OCI-LY1 (cell line): ENCODE measurements around the gene TRIP6.
"Not testable (repeated sequence)": the region's sequence is repeated elsewhere in the genome, so short reads cannot be mapped to it uniquely, and the experiment has no call there.

Experiments
- H2AFZ ChIP-seq: fragments of 200-600 bp; sonication (generic), shearing (Covaris generic); 2 replicates; pipeline ENCODE4 v1.6.0; 2014; ENCODE audit warnings: antibody characterized with exemption, mild to moderate bottlenecking, low read length
- H3F3A ChIP-seq: fragments of 200-600 bp; sonication (generic), shearing (Covaris generic); 2 replicates; pipeline ENCODE4 v1.6.0; 2014; ENCODE audit warnings: mild to moderate bottlenecking, antibody characterized with exemption, low read length, moderate library complexity; ENCODE audit not compliant: insufficient read depth
- H3K27ac ChIP-seq: fragments of 200-600 bp; sonication (generic); 2 replicates; pipeline ENCODE4 v1.5.1; 2014; ENCODE audit warnings: low read length, mixed run types, mild to moderate bottlenecking, low read depth; ENCODE audit not compliant: poor library complexity, severe bottlenecking
- H3K27me3 ChIP-seq: fragments of 200-600 bp; sonication (generic); 2 replicates; pipeline ENCODE4 v1.6.0; 2014; ENCODE audit warnings: antibody characterized with exemption, mild to moderate bottlenecking, low read length, moderate library complexity; ENCODE audit not compliant: insufficient read depth
- H3K36me3 ChIP-seq: fragments of 200-600 bp; sonication (generic); 2 replicates; pipeline ENCODE4 v1.6.1; 2014; ENCODE audit warnings: mild to moderate bottlenecking, antibody characterized with exemption, low read length, moderate library complexity, mixed read lengths; ENCODE audit not compliant: insufficient read depth
- H3K4me1 ChIP-seq: fragments of 200-600 bp; sonication (generic); 2 replicates; pipeline ENCODE4 v1.5.1; 2014; ENCODE audit warnings: mild to moderate bottlenecking, low read length, moderate library complexity; ENCODE audit not compliant: insufficient read depth, severe bottlenecking
- H3K4me2 ChIP-seq: fragments of 200-600 bp; sonication (generic), shearing (Covaris generic); 2 replicates; pipeline ENCODE4 v1.6.1; 2014; ENCODE audit warnings: low read length
- H3K4me3 ChIP-seq: fragments of 200-600 bp; sonication (generic); 2 replicates; pipeline ENCODE4 v1.5.1; 2014; ENCODE audit warnings: low read length, low read depth, mild to moderate bottlenecking, mixed read lengths; ENCODE audit not compliant: poor library complexity, severe bottlenecking
- H3K79me2 ChIP-seq: fragments of 200-600 bp; shearing (Covaris generic); 2 replicates; pipeline ENCODE4 v1.6.1; 2016; ENCODE audit warnings: mixed run types, low read length, mixed read lengths; ENCODE audit not compliant: insufficient read depth
- H3K9ac ChIP-seq: fragments of 200-600 bp; sonication (generic), shearing (Covaris generic); 2 replicates; pipeline ENCODE4 v1.6.1; 2014; ENCODE audit warnings: mild to moderate bottlenecking, low read length, mixed read lengths
- H3K9me2 ChIP-seq: fragments of 200-600 bp; sonication (generic), shearing (Covaris generic); 2 replicates; pipeline ENCODE4 v1.6.1; 2014; ENCODE audit warnings: low read depth, mild to moderate bottlenecking, low read length, mixed read lengths
- H3K9me3 ChIP-seq: fragments of 200-600 bp; shearing (Covaris generic); 2 replicates; pipeline ENCODE4 v1.6.1; 2014; ENCODE audit warnings: low read length, mixed read lengths
- H4K20me1 ChIP-seq: fragments of 200-600 bp; sonication (generic), shearing (Covaris generic); 2 replicates; pipeline ENCODE4 v1.6.0; 2016; ENCODE audit warnings: mild to moderate bottlenecking, low read length; ENCODE audit not compliant: insufficient read depth
- EZH2 ChIP-seq: fragments of 200-600 bp; sonication (generic), shearing (Covaris generic); IDR thresholded peaks from 2 replicates; pipeline ENCODE4 v1.8.0; 2017; ENCODE audit warnings: borderline replicate concordance, mixed run types, mild to moderate bottlenecking, antibody characterized with exemption, low read length, moderate library complexity, mixed read lengths
- TF ChIP-seq, protein P1 (sequence below): fragments of 200-600 bp; sonication (generic), shearing (Covaris generic); IDR thresholded peaks from 2 replicates; pipeline ENCODE4 v1.5.1; 2017; ENCODE audit warnings: mild to moderate bottlenecking, antibody characterized with exemption, low read length, moderate library complexity, mixed read lengths

The TRIP6 gene

DNA sequence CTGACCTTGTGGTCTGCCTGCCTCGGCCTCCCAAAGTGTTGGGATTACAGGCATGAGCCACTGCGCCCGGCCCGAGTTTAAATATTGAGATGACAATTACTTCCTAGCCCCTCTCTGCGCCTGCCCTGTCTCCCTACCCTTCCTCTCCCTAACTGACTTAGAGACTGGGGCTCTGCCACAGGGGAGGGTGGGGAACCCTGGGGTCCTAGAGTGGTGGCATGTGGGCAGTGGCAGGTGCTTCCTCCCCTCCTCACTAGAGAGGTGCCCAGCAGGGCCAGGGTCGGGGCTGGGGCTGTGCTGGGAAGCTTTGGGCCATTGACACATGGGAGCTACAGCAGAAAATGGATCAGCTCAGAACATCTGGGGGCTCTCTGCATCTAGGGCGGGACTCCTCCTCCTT is 35.5 kb downstream of the TRIP6 start:
- TF ChIP-seq, protein P1, sequence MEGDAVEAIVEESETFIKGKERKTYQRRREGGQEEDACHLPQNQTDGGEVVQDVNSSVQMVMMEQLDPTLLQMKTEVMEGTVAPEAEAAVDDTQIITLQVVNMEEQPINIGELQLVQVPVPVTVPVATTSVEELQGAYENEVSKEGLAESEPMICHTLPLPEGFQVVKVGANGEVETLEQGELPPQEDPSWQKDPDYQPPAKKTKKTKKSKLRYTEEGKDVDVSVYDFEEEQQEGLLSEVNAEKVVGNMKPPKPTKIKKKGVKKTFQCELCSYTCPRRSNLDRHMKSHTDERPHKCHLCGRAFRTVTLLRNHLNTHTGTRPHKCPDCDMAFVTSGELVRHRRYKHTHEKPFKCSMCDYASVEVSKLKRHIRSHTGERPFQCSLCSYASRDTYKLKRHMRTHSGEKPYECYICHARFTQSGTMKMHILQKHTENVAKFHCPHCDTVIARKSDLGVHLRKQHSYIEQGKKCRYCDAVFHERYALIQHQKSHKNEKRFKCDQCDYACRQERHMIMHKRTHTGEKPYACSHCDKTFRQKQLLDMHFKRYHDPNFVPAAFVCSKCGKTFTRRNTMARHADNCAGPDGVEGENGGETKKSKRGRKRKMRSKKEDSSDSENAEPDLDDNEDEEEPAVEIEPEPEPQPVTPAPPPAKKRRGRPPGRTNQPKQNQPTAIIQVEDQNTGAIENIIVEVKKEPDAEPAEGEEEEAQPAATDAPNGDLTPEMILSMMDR: no peak
- no peak for TF ChIP-seq EZH2
- no peaks in the 10 kb centered on the region for H4K20me1 ChIP-seq
- H3K36me3 ChIP-seq: no peaks in the 10 kb centered on the region
- H3K9me3 ChIP-seq: 0 out of 2 replicates have a peak, but pooled peaks cover 3% of the 10 kb centered on the region
- H3K9ac ChIP-seq: no peak overlapping the region
- no peaks in the 10 kb centered on the region for H3F3A ChIP-seq
- H3K27me3 ChIP-seq: peaks cover 5% of the 10 kb centered on the region
- no peak overlapping the region for H3K4me3 ChIP-seq
- no peak overlapping the region for H3K4me2 ChIP-seq
- H3K9me2 ChIP-seq: no peaks in the 10 kb centered on the region
- H3K79me2 ChIP-seq: no peaks in the 10 kb centered on the region
- H3K27ac ChIP-seq: no peak overlapping the region
- H3K4me1 ChIP-seq: no peaks in the 10 kb centered on the region
- no peak overlapping the region for H2AFZ ChIP-seq

DNA sequence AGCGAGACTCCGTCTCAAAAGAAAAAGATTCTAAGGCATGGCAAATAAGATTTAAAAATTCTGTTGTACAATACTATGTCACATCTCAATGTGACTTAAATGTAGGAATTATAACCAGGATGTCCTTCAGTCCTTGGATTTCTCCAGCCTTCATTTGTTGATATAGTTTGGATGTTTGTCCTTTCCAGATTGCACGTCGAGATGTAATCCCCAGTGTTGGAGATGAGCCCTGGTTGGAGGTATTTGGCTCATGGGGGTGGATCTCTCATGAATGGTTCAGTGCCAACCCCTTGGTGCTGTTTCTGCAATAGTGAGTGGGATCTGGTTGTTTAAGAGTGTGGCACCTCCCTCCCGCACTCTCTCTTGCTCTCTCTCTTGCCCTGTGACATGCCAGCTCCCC is 41.3 kb downstream of the TRIP6 start:
- H3K4me3 ChIP-seq: no peak overlapping the region
- TF ChIP-seq, protein P1: no peak
- TF ChIP-seq EZH2: no peak
- no peaks in the 10 kb centered on the region for H3K4me1 ChIP-seq
- no peak overlapping the region for H3K27ac ChIP-seq
- no peaks in the 10 kb centered on the region for H3K9me2 ChIP-seq
- H3K79me2 ChIP-seq: no peaks in the 10 kb centered on the region
- H2AFZ ChIP-seq: no peak overlapping the region
- no peak overlapping the region for H3K4me2 ChIP-seq
- H3K36me3 ChIP-seq: no peaks in the 10 kb centered on the region
- peaks cover 5% of the 10 kb centered on the region; the same call in 1 of the 2 replicates for H3K9me3 ChIP-seq
- no peaks in the 10 kb centered on the region; the same call in 1 of the 2 replicates for H3K27me3 ChIP-seq
- H3F3A ChIP-seq: no peaks in the 10 kb centered on the region
- H3K9ac ChIP-seq: no peak overlapping the region
- no peaks in the 10 kb centered on the region for H4K20me1 ChIP-seq

DNA sequence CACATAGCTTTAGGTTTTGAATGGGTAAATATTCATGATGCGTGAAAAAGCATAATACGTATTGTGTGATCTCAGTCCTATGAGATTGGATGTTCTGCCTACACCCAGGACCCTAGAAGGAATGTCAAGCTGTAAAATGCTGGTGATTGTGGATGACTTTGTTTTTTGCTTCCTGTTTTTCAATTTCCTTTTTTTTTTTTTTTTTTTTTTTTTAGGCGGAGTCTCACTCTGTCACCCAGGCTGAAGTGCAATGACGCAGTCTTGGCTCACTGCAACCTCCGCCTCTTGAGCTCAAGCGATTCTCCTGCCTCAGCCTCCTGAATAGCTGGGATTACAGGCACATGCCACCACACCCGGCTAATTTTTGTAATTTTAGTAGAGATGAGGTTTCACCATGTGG is 43.3 kb downstream of the TRIP6 start:
- not testable (repeated sequence) for H3K4me2 ChIP-seq, H3K27me3 ChIP-seq, H4K20me1 ChIP-seq, H3K4me3 ChIP-seq, H3K27ac ChIP-seq, H3F3A ChIP-seq, H3K4me1 ChIP-seq, H3K9me3 ChIP-seq, H3K9ac ChIP-seq, H3K79me2 ChIP-seq, H3K36me3 ChIP-seq, H2AFZ ChIP-seq, H3K9me2 ChIP-seq

DNA sequence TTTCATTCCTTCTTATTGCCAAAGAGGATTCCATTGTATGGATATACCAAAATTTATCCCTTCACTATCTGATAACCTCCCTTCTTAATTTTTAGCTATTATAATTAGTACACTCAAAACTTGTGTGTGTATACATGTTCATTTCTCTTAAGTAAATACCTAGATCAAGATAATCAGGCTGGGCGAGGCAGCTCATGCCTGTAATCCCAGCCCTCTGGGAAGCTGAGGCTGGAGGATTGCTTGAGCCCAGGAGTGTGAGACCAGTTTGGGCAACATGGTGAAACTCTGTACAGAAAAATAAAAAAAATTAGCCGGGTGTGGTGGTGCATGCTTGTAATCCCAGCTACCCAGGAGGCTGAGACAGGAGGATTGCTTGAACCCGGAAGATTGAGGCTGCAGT is 44.3 kb downstream of the TRIP6 start:
- no peak overlapping the region for H3K4me2 ChIP-seq
- H3F3A ChIP-seq: no peaks in the 10 kb centered on the region
- H3K4me1 ChIP-seq: no peaks in the 10 kb centered on the region
- peaks cover 3% of the 10 kb centered on the region; the same call in 1 of the 2 replicates for H3K9me3 ChIP-seq
- H3K27me3 ChIP-seq: no peaks in the 10 kb centered on the region; the same call in 1 of the 2 replicates
- H2AFZ ChIP-seq: no peak overlapping the region
- H3K79me2 ChIP-seq: no peaks in the 10 kb centered on the region
- TF ChIP-seq, protein P1: no peak
- no peak for TF ChIP-seq EZH2
- no peaks in the 10 kb centered on the region for H4K20me1 ChIP-seq
- no peaks in the 10 kb centered on the region for H3K9me2 ChIP-seq
- H3K9ac ChIP-seq: no peak overlapping the region
- no peak overlapping the region for H3K27ac ChIP-seq
- H3K4me3 ChIP-seq: no peak overlapping the region
- no peaks in the 10 kb centered on the region for H3K36me3 ChIP-seq
